ENCODE results near the gene GRID1. TPM values are rescaled to one million over a fixed set of nuclear protein-coding genes. Genes with fewer than 3 reads are reported as not detected.

GRID1 gene
- total RNA-seq, 1 experiment from 2014 or later: not detected

GRCh38 chr10:86084585-86084984 lies 282.0 kb downstream of the GRID1 start:
- no TSS peak for BruUV-seq (replicated peaks)
- intact Hi-C loops (cut with micrococcal nuclease): no loop called here

DNA sequence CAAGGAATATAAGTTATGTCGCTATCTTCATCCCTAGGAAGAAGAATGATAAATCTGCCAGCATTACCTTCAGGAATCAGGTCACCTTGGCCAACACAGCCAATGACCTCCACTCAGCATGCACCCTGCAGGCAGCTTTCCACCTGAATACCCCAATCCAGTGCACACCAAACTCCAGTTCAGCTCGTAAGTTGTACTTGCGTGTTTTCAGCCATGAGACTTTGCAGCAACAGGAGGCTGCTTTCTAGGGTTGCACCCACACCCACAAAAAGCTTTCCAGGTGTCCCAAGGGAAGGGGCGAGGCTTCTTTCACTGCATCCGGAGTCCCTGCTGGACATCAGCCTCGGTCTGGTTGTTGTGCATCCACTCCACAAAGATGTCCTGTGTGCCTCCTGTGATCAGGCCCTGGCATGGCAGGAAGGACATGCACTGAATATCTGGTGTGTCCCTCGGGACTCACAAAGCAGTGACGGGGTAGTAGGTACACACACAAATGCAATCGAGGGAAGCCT lies 282.9 kb downstream of the GRID1 start:
- no peaks in the 10 kb centered on the region for H4K20me1 ChIP-seq (ENCODE audit: low read length)
- H3K9ac ChIP-seq (ENCODE audit: low read length): no peak overlapping the region
- ATAC-seq (no peak), DNase-seq (no peak)
- no peaks in the 10 kb centered on the region for H3K36me3 ChIP-seq (ENCODE audit: low read depth, low read length)
- no peaks in the 10 kb centered on the region for H3K4me1 ChIP-seq (ENCODE audit: insufficient read depth, low read length)
- no peak overlapping the region for H3K4me2 ChIP-seq (ENCODE audit: low read length)
- no peak overlapping the region for H2AFZ ChIP-seq (ENCODE audit: low read length)
- no peak overlapping the region for H3K27ac ChIP-seq (ENCODE audit: low read length)
- no peaks in the 10 kb centered on the region for H3K9me2 ChIP-seq (replicated peaks; ENCODE audit: low read length)
- POLR2A ChIA-PET (ENCODE audit: unreplicated experiment): no interaction called here
- H3K9me3 ChIP-seq (ENCODE audit: low read length): no peaks in the 10 kb centered on the region
- H3K4me3 ChIP-seq (ENCODE audit: low read length): no peak overlapping the region
- H3K27me3 ChIP-seq (ENCODE audit: low read length): no peaks in the 10 kb centered on the region
- CTCF ChIA-PET: no interaction called here
- intact Hi-C loops (cut with micrococcal nuclease): no loop called here
- no TSS peak for BruUV-seq (replicated peaks)
- TF ChIP-seq EZH2 (IDR thresholded peaks at IDR 0.05; ENCODE audit: low read length, unreplicated experiment) (no peak), EZH2phosphoT487 (IDR thresholded peaks at IDR 0.05; ENCODE audit: borderline replicate concordance, low read length) (no peak), CTCF (conservative IDR thresholded peaks at IDR 0.05; ENCODE audit: low read depth, low read length) (no peak)
- H3F3A ChIP-seq (ENCODE audit: low read length, unreplicated experiment): no peaks in the 10 kb centered on the region
- no peaks in the 10 kb centered on the region for H3K79me2 ChIP-seq (ENCODE audit: low read length)

More at GRCh38 chr10:86084585-86084984, 282.0 kb downstream of the GRID1 start:
- H3F3A ChIP-seq (ENCODE audit: low read length, unreplicated experiment): no peaks in the 10 kb centered on the region
- no peak overlapping the region for H3K9ac ChIP-seq (ENCODE audit: low read length)
- no peaks in the 10 kb centered on the region for H3K79me2 ChIP-seq (ENCODE audit: low read length)
- H4K20me1 ChIP-seq (ENCODE audit: low read length): no peaks in the 10 kb centered on the region
- no peak overlapping the region for H3K4me3 ChIP-seq (ENCODE audit: low read length)
- H3K36me3 ChIP-seq (ENCODE audit: low read depth, low read length): no peaks in the 10 kb centered on the region
- TF ChIP-seq EZH2phosphoT487 (IDR thresholded peaks at IDR 0.05; ENCODE audit: borderline replicate concordance, low read length): no peak
- TF ChIP-seq EZH2 (IDR thresholded peaks at IDR 0.05; ENCODE audit: low read length, unreplicated experiment): no peak
- TF ChIP-seq CTCF (conservative IDR thresholded peaks at IDR 0.05; ENCODE audit: low read depth, low read length): no peak
- DNase-seq (no peak), ATAC-seq (no peak)
- H3K4me2 ChIP-seq (ENCODE audit: low read length): no peak overlapping the region
- no peaks in the 10 kb centered on the region for H3K27me3 ChIP-seq (ENCODE audit: low read length)
- no peaks in the 10 kb centered on the region for H3K4me1 ChIP-seq (ENCODE audit: insufficient read depth, low read length)
- POLR2A ChIA-PET (ENCODE audit: unreplicated experiment): no interaction called here
- no peaks in the 10 kb centered on the region for H3K9me3 ChIP-seq (ENCODE audit: low read length)
- CTCF ChIA-PET: no interaction called here
- no peak overlapping the region for H2AFZ ChIP-seq (ENCODE audit: low read length)
- no peak overlapping the region for H3K27ac ChIP-seq (ENCODE audit: low read length)
- H3K9me2 ChIP-seq (replicated peaks; ENCODE audit: low read length): no peaks in the 10 kb centered on the region

- CTCF ChIA-PET: no interaction called here
- no peak for TF ChIP-seq EZH2 (IDR thresholded peaks at IDR 0.05; ENCODE audit: low read length, unreplicated experiment)
- TF ChIP-seq CTCF (conservative IDR thresholded peaks at IDR 0.05; ENCODE audit: low read depth, low read length): no peak
- TF ChIP-seq EZH2phosphoT487 (IDR thresholded peaks at IDR 0.05; ENCODE audit: borderline replicate concordance, low read length): no peak
- H3K4me1 ChIP-seq (ENCODE audit: insufficient read depth, low read length): no peaks in the 10 kb centered on the region
- no peak overlapping the region for H3K4me3 ChIP-seq (ENCODE audit: low read length)
- DNase-seq (no peak), ATAC-seq (no peak)
- no peaks in the 10 kb centered on the region for H3F3A ChIP-seq (ENCODE audit: low read length, unreplicated experiment)
- H3K9me2 ChIP-seq (replicated peaks; ENCODE audit: low read length): no peaks in the 10 kb centered on the region
- H3K27ac ChIP-seq (ENCODE audit: low read length): no peak overlapping the region
- intact Hi-C loops (cut with micrococcal nuclease): no loop called here
- POLR2A ChIA-PET (ENCODE audit: unreplicated experiment): no interaction called here
- no peak overlapping the region for H3K9ac ChIP-seq (ENCODE audit: low read length)
- no peaks in the 10 kb centered on the region for H3K9me3 ChIP-seq (ENCODE audit: low read length)
- H3K27me3 ChIP-seq (ENCODE audit: low read length): no peaks in the 10 kb centered on the region
- H4K20me1 ChIP-seq (ENCODE audit: low read length): no peaks in the 10 kb centered on the region
- no peak overlapping the region for H3K4me2 ChIP-seq (ENCODE audit: low read length)
- no peak overlapping the region for H2AFZ ChIP-seq (ENCODE audit: low read length)
- no TSS peak for BruUV-seq (replicated peaks)
- no peaks in the 10 kb centered on the region for H3K79me2 ChIP-seq (ENCODE audit: low read length)
- H3K36me3 ChIP-seq (ENCODE audit: low read depth, low read length): no peaks in the 10 kb centered on the region
Observed at GRCh38 chr10:86083206-86083605, 283.4 kb downstream of the GRID1 start.

Data from PC-3 (cell line).